Endodermal cell (in vitro differentiated cells): ENCODE data around the gene CHST1. TPM values are rescaled to one million over a fixed set of nuclear protein-coding genes. Genes with fewer than 3 reads are reported as not detected.

ENCODE experiments used
- DNase-seq: peaks from one replicate; pipeline ENCODE4 v3.0.0-alpha.2; 2017
- H3K27ac ChIP-seq: 2 replicates; pipeline ENCODE4 v1.5.1; 2013; ENCODE audit warnings: mild to moderate bottlenecking, low read depth, low read length, moderate library complexity
- H3K27me3 ChIP-seq: 2 replicates; pipeline ENCODE4 v1.6.1; 2013; ENCODE audit warnings: mild to moderate bottlenecking, low read length, moderate library complexity; ENCODE audit not compliant: insufficient read depth, control insufficient read depth, poor library complexity, severe bottlenecking
- H3K36me3 ChIP-seq: 2 replicates; pipeline ENCODE4 v1.7.0; 2013; ENCODE audit warnings: mild to moderate bottlenecking, low read length, moderate library complexity; ENCODE audit not compliant: control insufficient read depth, insufficient read depth
- H3K4me1 ChIP-seq: one replicate; pipeline ENCODE4 v1.7.0; 2013; ENCODE audit warnings: low read length; ENCODE audit not compliant: control insufficient read depth, insufficient read depth
- H3K4me3 ChIP-seq: 2 replicates; pipeline ENCODE4 v1.5.1; 2013; ENCODE audit warnings: mild to moderate bottlenecking, low read length, moderate library complexity
- H3K9ac ChIP-seq: 2 replicates; pipeline ENCODE4 v1.6.1; 2013; ENCODE audit warnings: mild to moderate bottlenecking, low read length, moderate library complexity; ENCODE audit not compliant: poor library complexity, severe bottlenecking; ENCODE audit errors: extremely low read depth
- H3K9me3 ChIP-seq: 2 replicates; pipeline ENCODE4 v1.6.1; 2013; ENCODE audit warnings: mild to moderate bottlenecking, low read length, moderate library complexity; ENCODE audit not compliant: control insufficient read depth
- H3K27ac Mint-ChIP-seq: 2 replicates; pipeline ENCODE4 v1.8.0; 2020; ENCODE audit warnings: mixed read lengths
- H3K27me3 Mint-ChIP-seq: 2 replicates; pipeline ENCODE4 v1.8.0; 2021; ENCODE audit warnings: mild to moderate bottlenecking, mixed read lengths; ENCODE audit not compliant: insufficient read depth
- H3K36me3 Mint-ChIP-seq: 2 replicates; pipeline ENCODE4 v1.8.0; 2020; ENCODE audit warnings: low read depth, mixed read lengths
- H3K4me1 Mint-ChIP-seq: 2 replicates; pipeline ENCODE4 v1.8.0; 2020; ENCODE audit warnings: mixed read lengths
- H3K4me3 Mint-ChIP-seq: 2 replicates; pipeline ENCODE4 v1.8.0; 2020; ENCODE audit warnings: mild to moderate bottlenecking, moderate library complexity, mixed read lengths
- H3K9me3 Mint-ChIP-seq: 2 replicates; pipeline ENCODE4 v1.8.0; 2020; ENCODE audit warnings: mild to moderate bottlenecking, mixed read lengths
- WGBS, 2 experiments: methylation state at CpG; one replicate each; pipeline versions ENCODE4 v1.1.5 to v1.1.7; 2013; ENCODE audit warnings: missing lambda C conversion rate in 2 of 2, mixed read lengths in 1 of 2; ENCODE audit not compliant: insufficient coverage in 1 of 2, insufficient read length in 1 of 2; 5-methylcytosine and 5-hydroxymethylcytosine counted together
- total RNA-seq, 2 donors: library from RNA; stranded (reverse); fragmentation: NEBNext Ultra II Directional in 1 of 2; extraction: Animal tissue kit (Norgen Biotek cat#: 25700) in 1 of 2; gene quantifications; 2 replicates in 1 of 2; 3 replicates in 1 of 2; pipeline ENCODE4 v1.2.1, GENCODE V29; 2021
- TF ChIP-seq, protein P1 (sequence below): fragments of 200-600 bp; sonication (generic); conservative IDR thresholded peaks from 2 replicates; pipeline ENCODE4 v1.5.0; 2021; ENCODE audit warnings: antibody characterized with exemption, mild to moderate bottlenecking

CHST1 gene
- total RNA-seq, 2 donors from 2014 or later: 0.95 to 1.6 TPM

GRCh38 chr11:45702511-45702910, 37.1 kb upstream of the CHST1 start:
- TF ChIP-seq, protein P1, sequence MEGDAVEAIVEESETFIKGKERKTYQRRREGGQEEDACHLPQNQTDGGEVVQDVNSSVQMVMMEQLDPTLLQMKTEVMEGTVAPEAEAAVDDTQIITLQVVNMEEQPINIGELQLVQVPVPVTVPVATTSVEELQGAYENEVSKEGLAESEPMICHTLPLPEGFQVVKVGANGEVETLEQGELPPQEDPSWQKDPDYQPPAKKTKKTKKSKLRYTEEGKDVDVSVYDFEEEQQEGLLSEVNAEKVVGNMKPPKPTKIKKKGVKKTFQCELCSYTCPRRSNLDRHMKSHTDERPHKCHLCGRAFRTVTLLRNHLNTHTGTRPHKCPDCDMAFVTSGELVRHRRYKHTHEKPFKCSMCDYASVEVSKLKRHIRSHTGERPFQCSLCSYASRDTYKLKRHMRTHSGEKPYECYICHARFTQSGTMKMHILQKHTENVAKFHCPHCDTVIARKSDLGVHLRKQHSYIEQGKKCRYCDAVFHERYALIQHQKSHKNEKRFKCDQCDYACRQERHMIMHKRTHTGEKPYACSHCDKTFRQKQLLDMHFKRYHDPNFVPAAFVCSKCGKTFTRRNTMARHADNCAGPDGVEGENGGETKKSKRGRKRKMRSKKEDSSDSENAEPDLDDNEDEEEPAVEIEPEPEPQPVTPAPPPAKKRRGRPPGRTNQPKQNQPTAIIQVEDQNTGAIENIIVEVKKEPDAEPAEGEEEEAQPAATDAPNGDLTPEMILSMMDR: no peak
- no peak for DNase-seq
- no peak overlapping the region for H3K4me3 Mint-ChIP-seq
- Histone ChIP-seq H3K27me3 (peaks cover 8% of the 10 kb centered on the region), H3K9ac (no peak overlapping the region), H3K36me3 (no peaks in the 10 kb centered on the region), H3K4me3 (no peak overlapping the region), H3K4me1 (peaks cover 5% of the 10 kb centered on the region), H3K27ac (no peak overlapping the region), H3K9me3 (peaks cover 2% of the 10 kb centered on the region)
- H3K27me3 Mint-ChIP-seq: peaks cover 22% of the 10 kb centered on the region
- no peak overlapping the region for H3K27ac Mint-ChIP-seq
- WGBS, 2 experiments: 84 to 91% methylated on average over 4 of the region's 4 CpGs
- no peaks in the 10 kb centered on the region for H3K9me3 Mint-ChIP-seq
- no peaks in the 10 kb centered on the region for H3K36me3 Mint-ChIP-seq
- peaks cover 29% of the 10 kb centered on the region for H3K4me1 Mint-ChIP-seq

DNA sequence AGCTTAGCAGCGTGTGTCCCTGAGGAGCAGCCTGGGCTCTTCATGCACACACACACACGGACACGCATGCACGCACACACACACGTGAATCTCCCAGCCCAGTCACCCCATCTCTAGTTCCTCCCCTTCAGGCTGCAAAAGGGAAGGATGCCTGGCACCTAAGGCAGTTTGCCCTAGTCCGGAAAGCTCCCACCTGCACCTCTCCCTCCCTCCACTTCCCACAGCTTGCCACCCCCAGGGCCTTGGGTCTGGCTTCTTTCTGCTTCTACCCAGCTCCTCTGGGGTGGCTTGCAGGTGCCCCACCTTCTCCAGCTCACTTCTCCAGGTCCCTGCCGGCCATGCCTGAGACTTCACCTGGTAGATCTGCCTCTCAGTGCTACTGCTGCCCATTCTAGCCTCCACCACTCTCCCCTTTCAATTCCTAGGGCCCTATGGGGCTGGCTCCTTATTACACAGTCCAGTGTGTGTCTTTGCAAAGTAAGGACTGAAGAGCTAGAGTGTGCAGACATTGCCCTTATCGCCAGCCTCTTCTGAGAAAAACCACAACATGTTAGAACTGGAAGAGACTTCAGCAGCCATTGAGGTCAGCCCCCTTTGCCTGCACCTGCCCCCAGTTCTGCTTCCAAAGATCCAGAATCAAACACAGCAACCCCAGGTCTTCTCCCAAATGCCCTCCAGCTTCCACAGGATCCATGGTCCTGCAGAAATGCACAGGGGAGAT, 33.5 kb upstream of the CHST1 start:
- no peak for DNase-seq
- Mint-ChIP-seq H3K9me3 (no peaks in the 10 kb centered on the region), H3K27me3 (peaks cover 22% of the 10 kb centered on the region), H3K4me3 (no peak overlapping the region), H3K36me3 (no peaks in the 10 kb centered on the region), H3K27ac (no peak overlapping the region), H3K4me1 (peaks cover 25% of the 10 kb centered on the region)
- Histone ChIP-seq H3K4me3 (no peak overlapping the region), H3K9me3 (no peaks in the 10 kb centered on the region), H3K27ac (no peak overlapping the region), H3K9ac (no peak overlapping the region), H3K36me3 (no peaks in the 10 kb centered on the region), H3K27me3 (peaks cover 8% of the 10 kb centered on the region), H3K4me1 (peaks cover 2% of the 10 kb centered on the region)
- 90 to 100% methylated on average over 1 to 8 of the region's 8 CpGs for WGBS, 2 experiments
- TF ChIP-seq, protein P1: no peak

DNA sequence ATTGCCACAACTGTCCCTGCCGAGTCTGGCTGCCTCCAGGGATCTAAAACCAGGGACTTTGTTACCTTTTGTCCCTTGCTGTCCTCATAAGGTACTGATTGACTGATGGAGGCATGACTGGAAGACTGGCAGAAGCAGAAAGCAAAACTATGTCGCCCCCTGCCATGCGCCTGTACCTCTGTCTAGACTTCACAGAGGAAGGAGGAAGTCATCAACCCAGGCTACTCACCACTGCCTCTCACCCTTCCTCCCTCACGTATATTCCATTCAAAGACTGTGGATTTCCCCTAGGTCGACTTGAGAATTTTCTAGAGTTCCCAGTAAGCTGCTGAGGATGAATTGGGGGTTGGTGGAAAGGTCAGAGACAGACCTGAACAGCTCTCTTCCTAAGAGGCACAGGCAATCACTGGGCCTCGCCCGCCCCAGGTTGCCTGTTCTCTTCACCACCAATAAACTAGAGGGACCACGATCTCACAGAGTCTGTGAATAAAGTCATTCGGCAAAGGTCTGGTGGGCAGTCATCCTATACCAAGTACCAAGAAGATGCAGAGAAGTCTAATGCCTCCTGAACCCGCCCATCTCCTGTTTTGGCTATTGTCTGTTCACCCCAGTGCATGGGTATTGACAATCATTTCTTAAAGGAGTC, 27.5 kb upstream of the CHST1 start:
- no peak overlapping the region for H3K27ac Mint-ChIP-seq
- no peak overlapping the region for H3K27ac ChIP-seq
- H3K4me1 Mint-ChIP-seq: peaks cover 18% of the 10 kb centered on the region
- H3K9me3 ChIP-seq: no peaks in the 10 kb centered on the region
- no peaks in the 10 kb centered on the region for H3K27me3 Mint-ChIP-seq
- H3K9ac ChIP-seq: no peak overlapping the region
- peaks cover 4% of the 10 kb centered on the region for H3K4me1 ChIP-seq
- no peak overlapping the region for H3K4me3 ChIP-seq
- H3K36me3 Mint-ChIP-seq: no peaks in the 10 kb centered on the region
- H3K9me3 Mint-ChIP-seq: no peaks in the 10 kb centered on the region
- DNase-seq: no peak
- peaks cover 4% of the 10 kb centered on the region for H3K27me3 ChIP-seq
- TF ChIP-seq, protein P1: no peak
- WGBS, 2 experiments: 83 to 98% methylated on average over 6 to 10 of the region's 10 CpGs
- no peak overlapping the region for H3K4me3 Mint-ChIP-seq
- no peaks in the 10 kb centered on the region for H3K36me3 ChIP-seq
